PFSK-1 (cell line): Measurements from ENCODE around the gene SLC39A7.

ENCODE experiments used
- FOXP2 ChIP-seq: optimal IDR thresholded peaks from 2 replicates; pipeline ENCODE3; 2011; ENCODE audit warnings: borderline replicate concordance, control low read depth, inconsistent platforms; ENCODE audit not compliant: insufficient read depth; ENCODE audit errors: extremely low read length, extremely low read depth
- POLR2AphosphoS5 ChIP-seq: IDR thresholded peaks from 2 replicates; pipeline ENCODE4 v1.6.1; 2012; ENCODE audit warnings: low read depth, mild to moderate bottlenecking, control low read depth, low read length, moderate library complexity
- REST ChIP-seq, 2 experiments: IDR thresholded peaks; 2 replicates each; pipeline versions ENCODE4 v1.6.1 to v1.8.0; 2011 to 2012; ENCODE audit warnings: low read depth in 2 of 2, low read length in 2 of 2, control low read depth in 1 of 2, inconsistent platforms in 1 of 2, mild to moderate bottlenecking in 1 of 2, moderate library complexity in 1 of 2; ENCODE audit not compliant: insufficient read depth in 1 of 2
- SIN3A ChIP-seq: IDR thresholded peaks from 2 replicates; pipeline ENCODE4 v1.6.1; 2012; ENCODE audit warnings: mild to moderate bottlenecking, low read length, moderate library complexity, borderline replicate concordance; ENCODE audit not compliant: insufficient read depth
- TAF1 ChIP-seq: IDR thresholded peaks from 2 replicates; pipeline ENCODE4 v1.6.1; 2012; ENCODE audit warnings: low read length, control low read depth, borderline replicate concordance; ENCODE audit not compliant: insufficient read depth

GRCh38 chr6:33217246-33217645 is 16.6 kb downstream of the SLC39A7 start:
- TF ChIP-seq TAF1 (no peak), SIN3A (no peak), POLR2AphosphoS5 (no peak), REST (IDR thresholded peaks at IDR 0.05; ENCODE audit: insufficient read depth in 1 of 2, low read depth in 2 of 2, low read length in 2 of 2) (no peak), FOXP2 (no peak)
